RKO (cell line): ENCODE results near the gene SELENBP1.
"Not testable (repeated sequence)": the region's sequence is repeated elsewhere in the genome, so short reads cannot be mapped to it uniquely, and the experiment has no call there.

Experiments used
- DNase-seq: peaks from one replicate; pipeline ENCODE4 v3.0.0-alpha.2; 2016; ENCODE audit warnings: low spot score

SELENBP1 gene

DNA sequence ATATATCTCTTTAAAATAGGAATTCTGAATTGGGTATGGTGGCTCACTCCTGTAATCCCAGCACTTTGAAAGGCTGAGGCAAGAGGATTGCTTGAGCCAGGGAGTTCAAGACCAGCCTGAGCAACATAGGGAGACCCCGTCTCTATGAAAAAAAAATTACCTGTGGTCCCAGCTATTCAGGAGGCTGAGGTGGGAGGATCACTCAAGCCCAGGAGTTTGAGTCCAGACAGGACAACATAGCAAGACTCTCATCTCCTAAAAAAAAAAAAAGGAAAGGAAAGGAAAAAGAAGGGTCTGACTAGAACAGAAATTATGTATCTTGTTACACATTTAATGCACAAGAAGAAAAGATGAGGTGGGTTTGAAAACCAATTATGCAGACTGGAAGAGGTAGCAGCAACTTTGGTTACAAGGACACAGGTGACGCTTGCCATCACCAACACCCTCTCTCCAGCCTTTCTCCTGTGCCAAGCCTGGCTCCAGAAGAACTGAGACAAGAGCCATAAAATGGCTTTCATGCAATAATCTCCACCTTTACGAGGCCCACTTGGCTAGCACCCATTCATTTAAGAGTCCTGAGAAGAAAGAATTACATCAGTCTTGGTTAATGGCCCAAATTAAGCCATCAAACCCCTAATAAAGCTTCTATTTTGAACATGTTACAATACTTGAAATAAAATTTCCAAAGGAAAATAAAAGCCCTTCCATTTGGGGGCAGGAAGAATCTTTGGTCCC lies 4.8 kb upstream of the SELENBP1 start:
- DNase-seq, result no peak

DNA sequence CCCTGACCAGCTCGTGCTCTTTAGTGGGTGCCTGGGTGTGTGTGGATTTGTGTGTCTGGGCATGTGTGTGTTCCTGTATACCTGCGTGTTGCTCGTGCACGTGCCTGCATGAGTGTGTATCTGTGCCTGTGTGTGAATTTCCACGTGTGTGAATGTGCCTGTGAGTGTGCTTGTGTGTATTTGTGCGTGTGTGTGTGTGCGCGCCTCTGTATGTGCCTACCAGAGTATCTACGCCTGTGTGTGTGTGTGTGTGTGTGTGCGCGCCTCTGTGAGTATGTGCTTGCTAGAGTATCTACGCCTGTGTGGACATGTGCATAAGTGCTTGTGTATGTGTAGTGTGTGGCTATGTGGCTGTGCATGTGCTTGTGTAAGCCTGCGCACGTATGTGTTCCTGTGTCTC lies 691 bp upstream of the SELENBP1 start:
- no peak for DNase-seq

DNA sequence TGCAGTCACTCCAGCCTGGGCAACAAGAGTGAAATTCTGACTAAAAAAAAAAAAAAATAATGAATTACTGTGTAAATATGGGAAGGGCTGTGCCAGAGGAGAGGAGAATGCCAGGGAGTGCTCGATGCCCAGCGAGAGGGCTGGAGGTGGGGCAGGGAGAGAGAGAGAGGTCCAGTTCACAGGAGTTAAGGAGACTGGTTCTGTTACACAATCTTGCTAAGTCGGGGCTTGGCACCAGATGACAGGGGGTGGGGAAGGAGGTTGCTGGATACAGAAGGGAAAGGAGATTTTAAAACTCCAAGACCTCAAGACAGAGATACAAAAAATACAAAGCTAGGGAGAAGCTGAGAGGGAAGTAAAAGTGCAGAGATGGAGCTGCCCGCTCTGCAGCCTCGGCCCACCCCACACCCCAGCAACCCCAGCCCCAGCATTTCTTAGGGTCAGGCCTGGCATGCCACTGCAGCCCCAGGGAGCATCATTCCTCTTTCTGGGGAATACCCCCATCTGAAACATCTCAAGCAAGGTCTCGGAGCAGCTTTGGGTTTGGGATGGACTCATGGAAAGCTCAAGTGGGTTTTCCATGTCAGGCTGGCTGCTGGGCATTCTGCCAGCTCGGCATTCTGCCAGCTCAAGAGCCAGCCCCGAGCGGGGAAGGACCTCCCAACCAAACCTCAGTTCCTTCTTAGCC lies 991 bp downstream of the SELENBP1 start:
- DNase-seq, result no peak

DNA sequence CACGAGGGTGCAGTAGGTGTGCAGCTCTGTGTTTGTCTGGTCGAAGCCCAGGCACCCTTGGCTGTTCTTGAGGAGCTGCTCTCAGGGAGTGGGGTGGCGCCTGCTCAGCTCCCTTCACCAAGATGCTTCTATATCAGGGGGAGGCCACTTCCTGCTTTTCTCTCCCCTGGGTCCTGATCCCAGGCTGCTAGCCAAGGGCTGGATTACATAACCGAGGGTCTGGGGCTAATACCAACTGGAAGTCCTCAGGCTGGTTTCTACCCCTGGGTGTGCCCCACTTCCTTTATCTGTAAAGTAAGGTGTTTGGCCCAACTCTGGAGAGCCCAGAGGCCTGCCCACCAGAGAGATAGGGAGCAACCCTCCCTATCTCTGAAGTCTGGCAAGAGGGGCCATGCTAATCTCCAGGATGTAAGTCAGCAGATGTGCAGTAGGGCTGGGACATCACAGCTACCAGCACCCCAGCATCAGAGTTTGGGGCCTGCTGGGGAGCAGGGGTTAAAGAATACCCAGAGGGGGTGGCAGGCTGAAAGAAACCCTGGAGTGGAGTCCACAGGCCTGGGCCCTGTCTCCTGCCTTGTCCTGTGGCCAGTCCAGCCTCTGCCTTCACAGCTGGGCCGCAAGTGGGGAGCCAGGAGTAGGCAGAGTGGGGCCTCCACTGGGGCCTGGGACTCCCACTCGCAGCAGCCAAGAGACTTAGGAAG lies 2.1 kb downstream of the SELENBP1 start:
- no peak for DNase-seq

DNA sequence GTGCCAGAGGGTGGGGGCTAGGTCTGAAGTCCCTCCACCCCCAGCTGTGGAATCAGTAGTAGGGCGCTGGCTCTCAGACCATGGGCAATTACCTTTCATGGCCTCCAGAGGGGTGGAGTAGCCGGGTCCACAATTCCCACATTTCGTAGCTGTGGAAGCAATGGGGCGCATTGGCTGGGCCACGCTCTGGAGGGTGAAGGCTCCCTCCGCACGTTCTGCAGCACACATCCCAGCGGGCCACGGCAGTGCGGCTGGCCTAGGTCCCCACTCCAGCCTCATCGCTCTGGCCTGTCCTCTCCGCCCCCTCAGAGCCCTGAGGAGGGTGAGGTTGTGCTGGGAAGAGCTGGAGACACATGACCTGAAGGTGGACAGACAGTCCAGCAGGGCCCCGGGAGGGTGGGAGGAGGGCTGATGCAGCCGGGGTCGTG lies 2.9 kb downstream of the SELENBP1 start:
- DNase-seq, result no peak

DNA sequence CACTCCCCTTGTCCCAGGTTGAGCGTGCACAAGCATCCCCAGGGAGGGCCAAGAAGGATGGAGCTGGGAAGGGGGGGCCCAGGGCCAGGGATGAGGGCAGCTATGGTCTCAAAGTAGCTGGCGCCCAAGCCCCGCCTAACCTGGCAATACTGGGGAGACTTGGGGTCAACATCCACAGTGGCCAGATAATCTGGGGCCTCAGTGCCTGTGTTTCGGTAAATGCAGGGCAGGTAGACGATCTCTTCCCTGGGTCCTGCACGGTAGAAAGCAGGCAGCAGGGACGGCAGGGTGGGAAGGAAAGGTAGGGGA lies 3.2 kb downstream of the SELENBP1 start:
- DNase-seq, result no peak

DNA sequence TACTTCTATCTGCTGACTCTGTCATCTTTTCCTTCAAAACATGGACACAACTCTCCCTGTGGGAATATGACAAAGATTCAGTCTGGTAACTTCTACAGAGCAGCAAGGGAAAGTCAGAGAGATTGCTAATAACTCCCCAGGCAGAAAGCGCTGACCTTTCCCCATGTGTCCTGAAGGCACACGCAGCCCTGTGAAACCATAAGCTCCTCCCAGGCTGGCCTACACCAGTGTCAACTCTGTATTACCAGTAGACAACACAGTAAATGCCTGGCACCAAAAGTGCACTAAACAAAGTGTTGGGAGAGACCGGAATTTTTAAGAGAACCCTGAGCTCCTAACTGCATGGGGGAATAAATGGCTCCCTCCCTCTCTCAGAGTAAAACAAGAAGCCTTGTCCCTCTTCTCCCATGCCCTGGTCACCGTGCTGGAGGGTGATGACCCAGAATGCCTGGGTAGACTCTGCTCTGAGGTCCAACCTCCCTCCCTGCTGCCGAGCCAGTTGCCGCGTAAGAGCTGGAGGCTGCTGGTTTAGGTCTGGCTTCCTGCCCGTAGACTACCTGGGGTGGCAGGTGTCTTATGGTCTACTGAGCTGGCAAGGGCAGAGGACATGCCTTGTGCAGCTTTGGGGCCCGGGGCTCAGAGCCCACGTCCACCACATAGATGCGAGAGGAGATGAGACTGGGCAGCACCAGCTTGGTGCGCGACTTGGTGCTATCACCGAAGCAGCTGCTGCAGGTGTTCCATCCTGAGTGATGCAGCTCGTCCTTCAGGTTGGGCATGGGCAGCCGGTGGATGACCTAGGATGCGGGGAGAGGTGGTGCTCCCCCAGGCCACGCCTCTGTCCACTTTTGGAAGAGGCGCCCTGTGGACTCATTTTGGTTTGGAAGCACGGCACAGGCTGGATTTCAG lies 3.9 kb downstream of the SELENBP1 start:
- DNase-seq, result no peak

DNA sequence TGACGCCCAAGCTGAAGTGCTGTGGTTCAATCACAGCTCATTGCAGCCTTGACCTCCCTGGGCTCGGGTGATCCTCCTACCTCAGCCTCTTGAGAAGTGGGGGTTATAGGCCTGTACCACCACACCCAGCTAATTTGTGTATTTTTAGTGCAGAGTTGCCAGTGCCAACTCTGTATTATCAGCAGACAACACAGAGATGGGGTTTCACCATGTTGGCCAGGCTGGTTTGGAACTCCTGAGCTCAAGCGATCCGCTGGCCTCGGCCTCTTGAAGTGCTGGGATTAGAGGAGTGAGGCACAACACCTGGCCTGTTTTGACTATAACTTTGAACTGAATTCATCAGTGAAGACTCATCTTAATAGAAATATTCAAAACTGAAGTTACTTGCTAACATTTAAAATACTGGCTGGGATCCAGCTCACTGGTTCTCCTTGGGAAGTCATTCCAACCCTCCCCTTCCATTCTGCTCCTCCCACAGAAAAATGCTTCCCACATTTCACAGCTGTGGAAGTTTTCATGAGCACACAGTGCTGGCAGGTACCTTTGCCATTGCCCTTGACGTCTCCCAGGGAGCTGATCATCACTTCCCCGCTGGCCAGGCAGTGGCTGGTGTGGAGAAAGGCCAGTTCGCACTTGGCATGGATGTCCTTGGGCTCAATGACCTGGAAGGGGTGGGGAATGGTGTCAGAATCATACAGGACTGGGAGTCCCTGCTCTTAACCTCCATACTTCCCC lies 4.7 kb downstream of the SELENBP1 start:
- no peak for DNase-seq

DNA sequence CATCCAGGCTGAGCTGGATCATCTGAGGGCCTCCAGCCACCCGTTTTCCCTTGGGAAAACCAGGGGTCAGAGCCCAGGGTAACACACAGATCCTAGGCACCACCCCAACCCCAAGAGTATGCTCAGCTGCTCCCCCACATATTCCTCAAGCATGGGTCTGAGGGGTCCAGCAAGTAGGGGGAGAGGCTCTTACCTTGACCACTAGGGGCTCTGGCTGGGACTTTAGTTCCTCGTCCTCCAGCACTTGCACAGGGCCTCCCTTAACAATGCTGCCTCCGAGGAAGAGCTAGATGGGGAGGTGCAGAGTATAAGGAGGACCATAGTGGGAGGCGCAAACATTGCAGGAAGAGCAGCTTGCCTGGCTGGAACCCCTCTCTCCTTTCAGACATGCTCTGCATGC lies 7.5 kb downstream of the SELENBP1 start:
- no peak for DNase-seq

DNA sequence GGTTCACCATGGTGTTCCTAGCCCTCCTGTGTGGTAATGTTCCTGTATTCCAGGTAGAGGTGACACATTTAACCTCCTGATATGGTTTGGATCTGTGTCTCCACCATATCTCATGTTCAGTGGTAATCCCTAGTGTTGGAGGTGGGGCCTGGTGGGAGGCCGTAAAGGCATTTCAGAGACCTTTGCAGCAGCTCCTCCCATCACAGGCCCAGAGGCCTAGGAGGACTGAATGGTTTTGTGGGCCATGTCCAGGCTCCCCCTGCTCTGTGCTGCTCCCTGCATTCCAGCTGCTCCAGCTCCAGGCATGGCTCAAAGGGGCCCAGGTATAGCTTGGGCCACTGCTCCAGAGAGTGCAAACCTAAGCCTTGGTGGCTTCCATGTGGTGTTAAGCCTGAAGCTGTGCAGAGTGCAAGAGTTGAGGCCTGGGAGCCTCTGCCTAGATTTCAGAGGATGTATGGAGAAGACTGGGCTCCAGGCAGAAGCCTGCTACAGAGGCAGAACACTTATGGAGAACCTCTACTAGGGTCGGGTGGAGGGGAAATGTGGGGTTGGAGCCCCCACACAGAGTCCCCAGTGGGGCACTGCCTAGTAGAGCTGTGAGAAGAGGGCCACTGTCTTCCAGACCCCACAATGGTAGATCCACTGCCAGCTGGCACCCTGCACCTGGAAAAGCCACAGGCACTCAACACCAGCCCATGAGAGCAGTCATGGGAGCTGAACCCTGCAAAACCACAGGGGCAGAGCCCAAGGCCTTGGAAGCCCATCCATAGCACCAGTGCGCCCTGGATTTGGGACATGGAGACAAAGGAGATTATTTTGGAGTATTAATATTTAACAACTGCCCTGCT lies 10.0 kb downstream of the SELENBP1 start:
- DNase-seq, result no peak

DNA sequence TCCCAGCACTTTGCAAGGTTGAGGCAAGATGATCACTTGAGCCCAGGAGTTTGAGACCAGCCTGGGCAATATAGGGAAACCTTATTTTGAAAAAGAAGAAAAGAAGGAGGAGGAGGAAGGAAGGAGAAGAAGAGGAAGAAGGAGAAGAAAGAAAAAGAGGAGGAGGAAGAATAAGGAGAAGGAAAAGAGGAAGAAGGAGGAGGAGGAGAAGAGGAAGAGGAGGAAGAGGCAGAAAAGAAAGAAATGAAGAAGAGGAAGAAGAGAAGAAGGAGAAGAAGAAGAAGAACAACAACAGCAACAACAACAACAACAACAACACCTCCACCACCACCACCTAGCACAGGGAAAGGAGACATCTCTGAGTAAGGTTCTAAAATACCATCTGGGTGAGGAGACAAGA lies 10.6 kb downstream of the SELENBP1 start:
- DNase-seq, result no peak

DNA sequence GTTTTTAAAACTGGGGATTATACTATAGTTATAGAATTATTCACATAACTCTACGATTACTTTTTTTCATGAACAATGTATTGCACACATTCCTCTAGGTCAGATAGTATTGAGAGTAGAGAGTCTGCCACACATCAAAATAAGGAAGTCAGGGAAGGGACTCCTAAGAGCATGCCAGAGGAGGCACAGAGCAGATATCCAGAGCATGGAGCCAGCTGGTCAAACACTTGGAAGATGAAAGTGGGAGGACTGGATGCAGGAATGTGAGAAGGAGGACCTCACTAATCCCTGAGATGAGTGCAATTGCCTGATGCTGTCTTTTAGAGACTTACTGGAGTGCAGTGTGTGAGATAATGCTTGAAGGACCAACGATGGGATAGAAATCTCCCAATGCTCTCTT lies 15.8 kb downstream of the SELENBP1 start:
- DNase-seq, result no peak

DNA sequence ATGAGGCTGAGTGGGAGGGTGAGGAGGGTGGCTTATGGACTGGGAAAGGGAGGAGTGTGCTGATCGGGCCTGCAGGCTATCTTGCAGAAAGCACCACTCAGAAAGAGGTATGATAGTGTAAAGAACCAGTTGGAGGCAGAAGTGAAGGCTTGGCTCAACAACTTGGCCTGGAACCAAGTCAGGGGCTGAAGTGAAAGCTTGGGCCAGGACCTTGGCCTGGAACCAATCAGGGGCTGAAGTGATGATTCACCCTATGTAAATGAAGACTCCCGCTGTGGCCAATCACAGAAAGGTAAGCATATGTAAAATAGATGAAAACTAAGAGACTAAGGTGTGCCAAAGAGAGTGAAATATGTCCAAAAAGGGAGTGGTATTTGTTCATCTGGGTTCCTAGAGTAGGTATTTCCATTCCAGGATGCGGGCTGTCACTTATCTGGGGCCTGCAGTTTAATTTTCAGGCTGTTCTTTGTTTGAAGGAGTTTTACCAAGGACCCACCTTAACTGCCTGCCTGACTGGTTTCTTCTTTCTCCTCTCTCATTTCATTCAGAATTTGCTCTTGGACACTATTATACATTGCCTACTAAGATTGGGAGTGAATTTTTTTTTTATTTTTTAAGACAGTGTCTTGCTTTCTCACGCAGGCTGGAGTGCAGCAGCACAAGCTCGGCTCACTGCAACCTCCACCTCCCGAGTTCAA lies 20.3 kb downstream of the SELENBP1 start:
- peak; percentile 48 for DNase-seq

DNA sequence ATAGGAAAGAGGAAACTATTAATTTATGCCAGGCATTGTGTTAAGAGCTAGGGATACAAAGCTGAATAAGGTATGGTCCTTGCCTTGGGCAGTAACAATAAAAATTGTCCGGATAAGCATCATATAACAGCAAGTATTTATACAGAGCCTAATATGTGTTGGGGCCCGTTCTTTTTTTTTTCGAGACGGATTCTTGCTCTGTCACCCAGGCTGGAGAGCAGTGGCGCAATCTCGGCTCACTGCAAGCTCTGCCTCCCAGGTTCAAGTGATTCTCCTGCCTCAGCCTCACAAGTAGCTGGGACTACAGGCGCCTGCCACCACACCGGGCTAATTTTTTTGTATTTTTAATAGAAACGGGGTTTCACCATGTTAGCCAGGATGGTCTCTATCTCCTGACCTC lies 22.2 kb downstream of the SELENBP1 start:
- DNase-seq, result not testable (repeated sequence)

DNA sequence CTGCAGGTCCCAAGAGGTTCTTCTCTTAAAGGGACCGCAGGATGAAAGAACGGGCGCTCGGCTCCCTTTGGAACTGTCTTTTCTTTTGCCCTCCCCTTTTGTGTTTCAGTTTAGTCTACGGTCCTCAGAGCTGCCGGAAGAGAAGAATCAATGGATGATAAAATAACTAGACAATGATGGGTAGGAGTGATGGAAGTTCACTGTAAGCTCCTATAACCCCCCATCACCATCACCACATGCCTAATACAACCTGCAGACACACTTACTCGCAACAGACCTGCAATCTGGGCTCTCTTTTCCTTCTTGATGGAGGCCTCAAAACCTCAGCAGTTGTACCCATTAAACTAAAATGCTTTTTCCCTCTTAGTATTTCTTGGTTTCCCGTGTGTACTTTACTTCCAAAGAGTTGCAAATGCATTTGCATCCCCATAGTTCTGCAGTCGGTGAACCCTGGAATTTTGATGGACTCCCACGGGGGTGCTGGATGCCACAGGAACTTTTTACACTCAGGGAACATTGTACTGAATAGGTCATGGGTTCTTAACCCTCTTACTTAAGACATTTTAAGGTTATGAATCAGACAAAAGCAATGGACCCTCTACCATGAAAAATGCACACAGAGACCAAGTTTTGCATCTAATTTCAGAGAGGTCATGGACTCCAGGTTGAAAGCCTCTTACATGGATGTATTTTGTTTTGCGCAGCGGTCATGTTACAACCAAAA lies 24.8 kb downstream of the SELENBP1 start:
- DNase-seq, result no peak

DNA sequence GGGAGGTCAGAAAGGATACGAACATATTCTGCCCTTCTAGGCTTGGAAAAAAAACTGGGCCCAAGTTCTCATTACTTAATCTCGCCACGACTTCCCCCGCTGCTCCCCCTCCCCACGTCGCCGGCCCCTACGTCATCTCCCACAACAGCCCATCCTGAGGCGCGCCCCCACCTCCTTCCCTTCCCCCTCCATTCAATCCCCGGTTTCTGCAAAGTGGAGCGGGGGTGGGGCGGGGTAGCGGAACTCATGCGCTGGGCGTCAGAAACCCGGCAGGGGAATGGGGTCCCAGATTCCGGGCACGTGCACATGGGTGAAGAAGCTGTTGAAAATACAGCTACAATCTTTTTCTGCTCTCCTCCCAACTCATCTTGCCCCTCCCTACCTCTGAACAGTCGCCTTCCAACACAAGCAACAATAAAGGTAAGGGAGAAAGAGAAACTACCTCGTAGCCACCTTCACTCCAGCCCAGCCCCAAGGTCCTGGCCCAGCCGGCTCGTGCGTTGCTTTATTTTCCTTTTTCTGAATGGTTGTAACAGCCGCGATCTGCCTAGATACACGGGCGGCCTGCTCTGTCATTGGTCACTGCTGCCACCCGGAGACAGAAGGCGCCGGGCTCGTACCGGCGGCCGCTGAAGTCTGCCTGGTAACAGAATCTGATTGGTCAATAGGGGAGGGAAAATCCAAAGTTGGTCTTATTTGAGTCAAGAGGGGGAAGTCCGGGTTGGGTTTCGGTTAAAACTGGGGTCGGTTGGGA lies 25.6 kb downstream of the SELENBP1 start, which contains the start of gene RFX5:
Gene RFX5 (minus strand): TSS at position 484 of the 754 bp plus-strand sequence. CDS start 932 bp downstream, outside the sequence.
- DNase-seq, result peak; percentile 99

DNA sequence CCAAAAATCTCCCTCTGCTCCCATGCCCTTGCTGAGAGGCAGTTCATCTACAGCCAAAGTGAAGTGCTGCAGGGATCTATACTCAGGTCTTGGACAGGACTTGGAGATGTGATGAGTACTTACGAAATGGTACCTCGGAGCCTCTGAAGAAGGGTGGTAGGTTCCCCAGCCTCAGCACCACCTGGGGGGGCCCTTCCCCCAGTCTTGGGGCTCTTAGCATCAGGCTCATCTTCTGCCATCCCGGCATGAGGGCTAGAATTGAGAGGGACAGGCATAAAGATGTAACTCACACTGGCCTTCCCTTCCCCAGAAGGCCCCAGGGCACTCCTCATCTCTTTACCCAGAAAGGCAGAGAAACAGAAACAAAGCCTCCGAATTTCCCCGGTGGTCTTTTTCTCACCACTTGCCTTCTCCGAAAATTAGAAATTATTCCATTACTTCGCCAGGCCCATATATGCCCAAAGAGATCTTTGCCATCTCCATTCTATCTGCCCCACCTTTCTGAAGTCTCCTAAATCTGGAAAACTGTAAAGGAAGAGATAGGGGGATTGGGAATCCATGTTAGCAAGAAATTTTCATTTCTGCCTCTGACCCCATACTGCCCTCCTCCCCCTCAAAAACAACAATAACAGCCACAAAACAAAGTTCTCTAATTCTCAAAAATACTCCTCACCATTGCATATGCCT lies 26.3 kb downstream of the SELENBP1 start:
- no peak for DNase-seq

DNA sequence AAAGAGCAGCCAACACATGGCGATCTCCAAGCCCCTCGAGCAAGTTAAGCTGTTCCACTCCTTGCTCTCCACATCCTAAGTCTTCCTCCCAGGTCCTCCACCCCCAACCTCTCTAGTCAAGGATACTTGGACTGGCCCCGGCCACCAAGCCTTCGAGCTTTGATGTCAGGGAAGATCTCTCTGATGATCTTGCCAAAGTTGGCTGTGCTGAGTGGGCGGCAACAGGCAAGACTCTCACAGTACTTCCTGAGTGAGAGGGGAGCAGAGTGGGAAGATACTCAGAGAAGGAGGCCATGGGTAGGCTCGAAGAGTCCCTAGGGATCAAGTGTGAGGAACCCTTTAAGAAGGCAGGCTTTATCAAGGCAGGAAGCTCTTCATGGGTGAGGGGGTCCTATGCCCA lies 28.2 kb downstream of the SELENBP1 start:
- DNase-seq, result no peak
